Osteoblast (primary cell): ENCODE results near the gene KLF15. TPM values are rescaled to one million over a fixed set of nuclear protein-coding genes. Genes with fewer than 3 reads are reported as not detected.

Experiments
- DNase-seq: peaks from one replicate; pipeline ENCODE4 v3.0.0; 2011; ENCODE audit warnings: low spot score, mixed read lengths; ENCODE audit not compliant: insufficient read length; ENCODE audit errors: missing footprints
- H2AFZ ChIP-seq: 2 replicates; pipeline ENCODE4 v1.6.0; 2011; ENCODE audit warnings: mild to moderate bottlenecking, low read length
- H3K27ac ChIP-seq: 2 replicates; pipeline ENCODE4 v1.5.1; 2011; ENCODE audit warnings: mild to moderate bottlenecking, low read depth, low read length, moderate library complexity
- H3K27me3 ChIP-seq: 2 replicates; pipeline ENCODE4 v1.6.0; 2012; ENCODE audit warnings: mild to moderate bottlenecking, control low read depth, inconsistent platforms, low read length, moderate library complexity; ENCODE audit not compliant: insufficient read depth
- H3K36me3 ChIP-seq: 2 replicates; pipeline ENCODE4 v1.5.1; 2011; ENCODE audit warnings: mild to moderate bottlenecking, low read length, control low read depth, moderate library complexity; ENCODE audit not compliant: insufficient read depth
- H3K4me1 ChIP-seq: 2 replicates; pipeline ENCODE4 v1.5.1; 2011; ENCODE audit warnings: mild to moderate bottlenecking, low read length, control low read depth, moderate library complexity; ENCODE audit not compliant: insufficient read depth
- H3K4me2 ChIP-seq: 2 replicates; pipeline ENCODE4 v1.6.0; 2011; ENCODE audit warnings: mild to moderate bottlenecking, low read length; ENCODE audit not compliant: insufficient read depth
- H3K4me3 ChIP-seq: fragments of 200-600 bp; sonication (generic); 3 replicates; pipeline ENCODE4 v1.5.1; 2012; ENCODE audit warnings: mild to moderate bottlenecking, low read length, inconsistent platforms; ENCODE audit not compliant: insufficient read depth
- H3K79me2 ChIP-seq: 2 replicates; pipeline ENCODE4 v1.6.0; 2012; ENCODE audit warnings: mild to moderate bottlenecking, low read length, control low read depth, inconsistent platforms; ENCODE audit not compliant: insufficient read depth
- H3K9me3 ChIP-seq: 2 replicates; pipeline ENCODE4 v1.5.1; 2011; ENCODE audit warnings: low read depth, low read length, control low read depth
- H4K20me1 ChIP-seq: 2 replicates; pipeline ENCODE4 v1.6.0; 2012; ENCODE audit warnings: mild to moderate bottlenecking, low read length, control low read depth; ENCODE audit not compliant: insufficient read depth
- CTCF ChIP-seq: IDR thresholded peaks from 2 replicates; pipeline ENCODE4 v1.5.1; 2011; ENCODE audit warnings: mild to moderate bottlenecking, low read depth, low read length, moderate library complexity; ENCODE audit errors: extremely low read depth
- total RNA-seq: library from RNA; depleted of rRNA; stranded (reverse); fragments of >200 nt; gene quantifications from 2 replicates; pipeline ENCODE4 v1.2.3, GENCODE V29; 2012

Gene KLF15
- total RNA-seq, 1 donor = 4.3 TPM

DNA sequence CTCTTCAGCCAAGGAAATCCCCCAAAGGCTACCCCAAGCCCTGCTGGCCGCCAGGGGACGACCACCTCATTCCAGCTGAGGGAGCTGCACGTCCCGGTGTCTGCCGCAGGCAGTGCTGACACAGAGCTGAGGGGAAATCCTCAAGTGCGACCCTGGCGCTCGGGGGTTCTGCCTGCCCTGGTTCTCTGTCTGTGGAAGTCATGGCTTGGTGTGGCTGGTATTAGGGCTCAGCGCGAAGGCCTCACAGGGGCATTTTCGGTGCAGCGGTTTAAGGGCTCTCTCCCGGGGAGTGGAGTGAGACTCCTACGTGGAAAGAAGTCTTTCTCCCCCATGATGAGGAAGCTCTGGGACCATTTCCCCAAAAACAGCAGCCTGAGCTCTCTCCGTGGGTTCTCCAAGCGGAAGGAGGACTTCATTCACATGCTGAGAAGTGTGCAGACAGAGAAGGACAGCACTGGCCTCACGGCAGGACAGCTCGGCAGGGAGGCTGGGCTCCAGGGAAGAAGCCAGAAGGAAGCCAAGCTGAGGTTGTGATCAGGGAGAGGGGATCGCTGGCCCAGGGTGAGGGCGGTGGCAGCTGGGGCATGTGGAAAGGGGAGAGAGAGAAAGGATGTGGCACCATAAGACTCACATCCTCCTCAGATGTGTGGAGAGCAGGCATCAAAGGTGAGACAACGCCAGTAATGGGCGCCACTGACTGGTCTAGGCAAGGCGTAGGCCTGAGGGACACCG lies 48.6 kb downstream of the KLF15 start:
- no peak for TF ChIP-seq CTCF
- Histone ChIP-seq H2AFZ (no peak overlapping the region), H3K79me2 (no peaks in the 10 kb centered on the region), H3K27ac (no peak overlapping the region), H3K36me3 (no peaks in the 10 kb centered on the region), H3K4me3 (no peak overlapping the region), H4K20me1 (no peaks in the 10 kb centered on the region), H3K9me3 (no peaks in the 10 kb centered on the region), H3K27me3 (no peaks in the 10 kb centered on the region), H3K4me2 (no peak overlapping the region), H3K4me1 (peaks cover 4% of the 10 kb centered on the region)
- DNase-seq = no peak

DNA sequence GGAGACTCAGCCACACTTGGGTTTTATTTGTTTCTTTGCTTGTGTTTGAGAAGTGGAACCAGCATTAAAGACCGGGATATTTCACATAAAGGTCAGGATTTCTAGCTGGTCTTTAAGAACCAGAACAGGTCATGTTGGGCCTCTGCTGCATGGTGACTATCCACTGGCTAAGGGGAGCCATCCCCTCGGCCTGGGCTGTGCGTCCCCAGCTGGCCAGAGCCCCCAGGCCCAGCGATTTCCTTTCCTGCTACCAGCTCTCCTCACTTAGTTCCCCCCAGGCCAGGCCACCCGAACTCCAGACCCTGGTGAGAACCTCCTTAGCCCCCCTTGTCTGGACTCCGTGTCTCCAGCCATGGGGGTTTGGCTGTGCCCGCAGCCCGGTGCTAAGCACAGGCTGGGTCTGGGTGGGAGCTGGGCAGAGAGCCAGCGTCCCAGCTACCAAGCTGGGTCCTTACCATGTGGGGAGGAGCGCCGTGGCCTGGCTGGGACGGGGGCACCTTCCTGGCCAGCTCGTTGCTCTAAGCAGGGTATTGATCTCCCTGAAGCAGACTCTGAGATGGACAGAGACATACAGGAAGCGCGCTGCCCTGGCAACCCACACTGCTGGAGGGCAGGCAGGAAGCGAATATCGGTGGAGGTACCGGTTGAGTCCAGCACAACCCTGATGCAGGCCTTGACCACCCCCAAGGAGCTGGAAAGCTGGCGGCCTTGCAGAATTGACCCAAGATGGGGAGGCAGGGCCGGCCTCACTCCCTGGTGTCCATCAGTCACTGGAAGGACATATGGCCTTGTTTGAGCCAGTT lies 49.4 kb downstream of the KLF15 start:
- no peak for DNase-seq
- Histone ChIP-seq H4K20me1 (no peaks in the 10 kb centered on the region), H3K36me3 (no peaks in the 10 kb centered on the region), H3K4me1 (peaks cover 4% of the 10 kb centered on the region), H3K9me3 (peaks cover 3% of the 10 kb centered on the region), H2AFZ (no peak overlapping the region), H3K27me3 (no peaks in the 10 kb centered on the region), H3K79me2 (no peaks in the 10 kb centered on the region), H3K4me2 (no peak overlapping the region), H3K27ac (no peak overlapping the region), H3K4me3 (no peak overlapping the region)
- no peak for TF ChIP-seq CTCF

- H3K4me3 ChIP-seq = no peak overlapping the region
- H3K27ac ChIP-seq = no peak overlapping the region
- peaks cover 4% of the 10 kb centered on the region for H3K4me1 ChIP-seq
- H3K79me2 ChIP-seq = no peaks in the 10 kb centered on the region
- H3K36me3 ChIP-seq = no peaks in the 10 kb centered on the region
- no peak for DNase-seq
- H2AFZ ChIP-seq = no peak overlapping the region
- H3K4me2 ChIP-seq = no peak overlapping the region
- no peak for TF ChIP-seq CTCF
- no peaks in the 10 kb centered on the region for H3K27me3 ChIP-seq
- H4K20me1 ChIP-seq = no peaks in the 10 kb centered on the region
- H3K9me3 ChIP-seq = peaks cover 3% of the 10 kb centered on the region
These were observed 50.2 kb downstream of the KLF15 start for GRCh38 chr3:126306888-126307482.

- no peak for DNase-seq
- Histone ChIP-seq H3K79me2 (no peaks in the 10 kb centered on the region), H3K4me1 (peaks cover 4% of the 10 kb centered on the region), H3K4me3 (no peak overlapping the region), H3K9me3 (peaks cover 3% of the 10 kb centered on the region), H3K4me2 (no peak overlapping the region), H3K27ac (no peak overlapping the region), H3K36me3 (no peaks in the 10 kb centered on the region), H3K27me3 (no peaks in the 10 kb centered on the region), H2AFZ (no peak overlapping the region), H4K20me1 (no peaks in the 10 kb centered on the region)
- TF ChIP-seq CTCF = no peak
These were observed 50.8 kb downstream of the KLF15 start for GRCh38 chr3:126306397-126306796.
